ENCODE measurements around the gene CYP26B1.

Gene CYP26B1

DNA sequence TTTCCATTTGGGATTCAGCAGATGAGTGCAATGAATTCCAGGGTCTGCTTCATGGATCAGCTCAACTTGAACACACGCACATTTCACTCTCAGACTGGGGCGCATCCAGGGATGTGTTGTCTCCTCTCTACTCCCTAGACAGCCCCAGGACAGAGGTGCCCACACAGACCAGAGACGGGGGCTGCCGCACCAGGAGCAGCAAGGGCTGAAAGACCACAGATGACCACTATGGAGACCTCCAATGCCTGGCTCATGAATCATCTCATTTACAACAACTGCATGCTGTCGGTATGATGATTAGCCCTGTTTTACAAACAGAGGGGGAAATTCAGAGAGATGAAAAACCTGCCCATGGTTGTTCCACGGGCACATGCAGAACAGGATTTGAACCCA lies 63.1 kb downstream of the CYP26B1 start:
- in situ Hi-C loops (cut with MboI; ENCODE audit: low sequenced_read_pairs, unreplicated experiment), result no loop called here
- TF ChIP-seq, protein P1, sequence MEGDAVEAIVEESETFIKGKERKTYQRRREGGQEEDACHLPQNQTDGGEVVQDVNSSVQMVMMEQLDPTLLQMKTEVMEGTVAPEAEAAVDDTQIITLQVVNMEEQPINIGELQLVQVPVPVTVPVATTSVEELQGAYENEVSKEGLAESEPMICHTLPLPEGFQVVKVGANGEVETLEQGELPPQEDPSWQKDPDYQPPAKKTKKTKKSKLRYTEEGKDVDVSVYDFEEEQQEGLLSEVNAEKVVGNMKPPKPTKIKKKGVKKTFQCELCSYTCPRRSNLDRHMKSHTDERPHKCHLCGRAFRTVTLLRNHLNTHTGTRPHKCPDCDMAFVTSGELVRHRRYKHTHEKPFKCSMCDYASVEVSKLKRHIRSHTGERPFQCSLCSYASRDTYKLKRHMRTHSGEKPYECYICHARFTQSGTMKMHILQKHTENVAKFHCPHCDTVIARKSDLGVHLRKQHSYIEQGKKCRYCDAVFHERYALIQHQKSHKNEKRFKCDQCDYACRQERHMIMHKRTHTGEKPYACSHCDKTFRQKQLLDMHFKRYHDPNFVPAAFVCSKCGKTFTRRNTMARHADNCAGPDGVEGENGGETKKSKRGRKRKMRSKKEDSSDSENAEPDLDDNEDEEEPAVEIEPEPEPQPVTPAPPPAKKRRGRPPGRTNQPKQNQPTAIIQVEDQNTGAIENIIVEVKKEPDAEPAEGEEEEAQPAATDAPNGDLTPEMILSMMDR (IDR thresholded peaks at IDR 0.05; ENCODE audit: borderline replicate concordance, control extremely low read depth, extremely low read depth, insufficient read depth, missing control alignments), result no peak
- no peak for DNase-seq (ENCODE audit: low spot score)

DNA sequence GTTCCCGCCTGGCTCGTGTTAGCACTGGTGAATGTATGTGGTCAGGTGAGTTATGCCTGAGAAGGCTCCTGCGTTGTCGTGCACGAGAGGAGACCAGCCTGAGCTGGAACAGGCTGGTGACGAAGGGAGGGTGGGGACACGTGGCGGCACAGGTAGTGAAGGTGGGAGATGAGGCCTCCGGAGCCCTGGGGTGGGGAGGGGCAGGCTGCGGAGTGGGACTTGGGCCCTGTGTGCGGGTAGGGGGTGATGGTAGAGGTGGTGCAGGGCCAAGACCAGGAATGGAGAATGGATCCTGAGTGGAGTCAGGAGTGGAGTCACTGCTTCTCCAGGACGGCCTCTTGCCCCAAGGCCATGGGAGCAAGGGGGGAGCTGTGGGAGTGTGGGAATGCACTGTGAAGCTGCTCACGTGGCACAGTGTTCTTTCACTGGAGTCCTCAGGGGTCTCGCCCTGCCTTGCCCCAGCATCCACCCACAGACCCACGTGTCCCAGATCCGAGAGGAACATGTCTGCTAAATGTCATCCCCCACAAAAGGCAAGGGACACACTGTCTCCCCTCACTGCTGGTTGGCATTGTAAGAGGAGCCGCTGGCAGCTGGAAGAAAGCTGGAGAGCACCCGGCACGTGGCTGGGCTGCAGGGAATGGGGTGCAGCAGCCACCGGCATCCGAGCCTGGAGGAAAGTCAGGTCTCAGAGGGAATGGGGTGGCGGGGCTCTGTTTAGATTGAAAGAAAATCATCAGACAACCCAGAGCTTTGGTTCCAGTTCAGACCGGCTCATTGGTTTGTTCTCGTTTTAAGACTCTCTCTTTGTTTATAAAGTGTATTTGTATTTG lies 63.7 kb downstream of the CYP26B1 start:
- in situ Hi-C loops (cut with MboI; ENCODE audit: low sequenced_read_pairs, unreplicated experiment), result no loop called here
- TF ChIP-seq, protein P1 (IDR thresholded peaks at IDR 0.05; ENCODE audit: borderline replicate concordance, control extremely low read depth, extremely low read depth, insufficient read depth, missing control alignments), result no peak
- DNase-seq (ENCODE audit: low spot score), result no peak

DNA sequence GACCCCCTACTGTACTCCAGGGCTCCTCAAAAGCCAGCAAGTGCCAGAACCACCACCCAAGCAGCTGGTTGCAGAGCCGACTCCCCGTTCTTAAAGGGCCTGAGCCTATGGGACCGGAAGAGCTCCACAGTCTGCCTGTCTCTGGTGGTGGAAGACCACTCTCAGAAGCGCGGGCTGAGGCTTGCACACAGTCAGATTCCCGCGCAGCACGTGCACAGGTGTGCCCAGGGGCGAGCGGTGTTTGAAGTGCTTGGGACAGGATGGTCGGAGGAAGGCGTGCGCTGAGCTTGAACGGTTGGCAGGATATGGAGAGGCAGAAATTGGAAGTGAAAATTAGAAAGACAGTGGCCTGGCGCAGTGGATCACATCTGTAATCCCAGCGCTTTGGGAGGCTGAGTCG lies 64.8 kb downstream of the CYP26B1 start:
- DNase-seq (ENCODE audit: low spot score), result no peak
- TF ChIP-seq, protein P1 (IDR thresholded peaks at IDR 0.05; ENCODE audit: borderline replicate concordance, control extremely low read depth, extremely low read depth, insufficient read depth, missing control alignments), result no peak
- in situ Hi-C loops (cut with MboI; ENCODE audit: low sequenced_read_pairs, unreplicated experiment), result no loop called here

DNA sequence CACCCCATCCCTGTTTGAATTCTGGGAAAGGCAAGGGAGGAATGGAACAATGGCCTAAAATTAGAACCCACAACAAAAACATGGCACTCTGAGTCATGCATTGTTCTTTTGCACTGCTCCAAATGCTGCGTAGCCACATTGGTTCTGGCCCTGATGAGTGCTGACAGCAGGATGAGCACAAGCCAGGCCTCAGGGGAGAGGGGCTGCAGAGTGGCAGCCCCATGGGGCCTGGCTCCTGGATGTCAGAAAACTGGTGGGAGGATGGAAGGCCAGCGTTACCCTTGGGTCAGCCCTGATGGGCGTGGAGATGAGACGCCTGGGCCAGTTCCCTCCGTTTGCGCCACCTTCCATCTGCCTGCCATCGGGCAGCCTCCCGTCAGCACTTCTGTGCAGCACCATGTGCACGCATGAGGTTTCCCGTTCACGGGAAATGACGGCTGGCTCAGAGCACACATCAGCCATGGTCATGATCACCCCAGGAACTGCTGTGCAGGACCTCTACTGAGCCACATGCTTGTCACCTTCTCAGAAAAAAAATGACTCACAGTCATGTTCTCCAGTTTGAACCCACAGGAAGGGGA lies 65.6 kb downstream of the CYP26B1 start:
- TF ChIP-seq, protein P1 (IDR thresholded peaks at IDR 0.05; ENCODE audit: borderline replicate concordance, control extremely low read depth, extremely low read depth, insufficient read depth, missing control alignments), result no peak
- in situ Hi-C loops (cut with MboI; ENCODE audit: low sequenced_read_pairs, unreplicated experiment), result no loop called here
- no peak for DNase-seq (ENCODE audit: low spot score)

DNA sequence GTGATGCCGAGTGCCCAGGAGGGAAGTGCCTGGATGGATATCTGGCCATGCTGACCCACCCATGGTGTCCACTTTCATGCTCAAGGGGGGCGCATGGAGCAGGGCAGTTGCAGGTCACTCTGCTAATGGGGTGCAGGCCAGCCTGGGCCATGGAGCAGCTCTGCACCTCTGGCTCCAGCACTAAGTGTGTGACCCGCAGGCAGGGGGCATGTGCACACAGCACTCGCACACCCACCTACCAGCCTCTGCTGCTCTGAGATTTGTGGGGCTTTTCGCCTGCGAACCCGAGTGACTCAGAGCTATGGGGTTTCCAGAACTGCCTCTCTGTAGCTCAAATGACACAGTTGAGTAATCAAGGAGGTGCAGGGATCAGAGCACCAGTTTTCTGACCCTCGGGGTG lies 66.2 kb downstream of the CYP26B1 start:
- in situ Hi-C loops (cut with MboI; ENCODE audit: low sequenced_read_pairs, unreplicated experiment), result no loop called here
- DNase-seq (ENCODE audit: low spot score), result no peak
- TF ChIP-seq, protein P1 (IDR thresholded peaks at IDR 0.05; ENCODE audit: borderline replicate concordance, control extremely low read depth, extremely low read depth, insufficient read depth, missing control alignments), result no peak

DNA sequence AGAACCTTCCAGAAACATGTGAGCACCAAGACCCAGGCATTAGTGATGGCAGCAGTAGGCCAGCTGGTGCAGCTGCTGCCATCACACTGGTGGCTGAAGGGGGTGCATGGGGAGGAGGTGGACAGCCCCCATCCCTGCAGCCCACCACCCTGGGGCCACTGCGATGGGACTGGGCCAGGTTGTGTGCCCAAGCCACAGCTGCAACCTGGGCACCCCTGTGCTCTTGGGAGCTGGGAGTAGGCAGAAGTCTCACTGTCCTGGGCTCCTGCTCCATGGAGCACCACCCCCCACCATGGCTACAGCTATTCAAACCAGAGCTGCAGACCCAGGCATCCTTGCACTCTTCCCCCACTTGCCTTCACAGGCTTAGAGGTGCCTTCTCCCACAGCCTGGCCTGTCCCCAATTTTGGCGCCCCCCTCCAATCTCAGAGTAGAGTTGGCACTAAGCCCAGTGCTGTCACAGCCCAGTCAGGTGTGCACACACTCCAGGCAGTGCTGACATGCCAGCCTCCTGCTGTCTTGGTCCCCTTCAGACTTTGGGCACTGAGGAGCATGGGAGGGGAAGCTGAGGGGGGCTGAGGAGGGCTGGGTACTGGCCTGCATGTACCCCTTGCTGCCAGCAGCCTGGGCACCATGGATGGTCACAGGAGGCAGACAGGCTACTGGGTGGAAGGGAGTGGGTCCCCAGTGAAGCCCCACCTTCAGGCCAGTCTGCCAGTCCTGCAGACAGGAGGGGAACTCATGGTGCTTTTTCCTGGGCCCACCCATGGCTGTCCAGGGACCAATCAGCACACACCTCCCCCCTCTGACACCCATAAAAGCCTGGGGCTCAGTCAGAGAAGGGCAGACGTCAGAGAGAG lies 67.1 kb downstream of the CYP26B1 start:
- TF ChIP-seq, protein P1 (IDR thresholded peaks at IDR 0.05; ENCODE audit: borderline replicate concordance, control extremely low read depth, extremely low read depth, insufficient read depth, missing control alignments), result no peak
- in situ Hi-C loops (cut with MboI; ENCODE audit: low sequenced_read_pairs, unreplicated experiment), result no loop called here
- no peak for DNase-seq (ENCODE audit: low spot score)
